ENCODE data around the gene VPS13A.

VPS13A gene

GRCh38 chr9:77271023-77271690, 93.8 kb downstream of the VPS13A start:
- no peaks in the 10 kb centered on the region for H3K27me3 ChIP-seq
- TF ChIP-seq, protein P1, sequence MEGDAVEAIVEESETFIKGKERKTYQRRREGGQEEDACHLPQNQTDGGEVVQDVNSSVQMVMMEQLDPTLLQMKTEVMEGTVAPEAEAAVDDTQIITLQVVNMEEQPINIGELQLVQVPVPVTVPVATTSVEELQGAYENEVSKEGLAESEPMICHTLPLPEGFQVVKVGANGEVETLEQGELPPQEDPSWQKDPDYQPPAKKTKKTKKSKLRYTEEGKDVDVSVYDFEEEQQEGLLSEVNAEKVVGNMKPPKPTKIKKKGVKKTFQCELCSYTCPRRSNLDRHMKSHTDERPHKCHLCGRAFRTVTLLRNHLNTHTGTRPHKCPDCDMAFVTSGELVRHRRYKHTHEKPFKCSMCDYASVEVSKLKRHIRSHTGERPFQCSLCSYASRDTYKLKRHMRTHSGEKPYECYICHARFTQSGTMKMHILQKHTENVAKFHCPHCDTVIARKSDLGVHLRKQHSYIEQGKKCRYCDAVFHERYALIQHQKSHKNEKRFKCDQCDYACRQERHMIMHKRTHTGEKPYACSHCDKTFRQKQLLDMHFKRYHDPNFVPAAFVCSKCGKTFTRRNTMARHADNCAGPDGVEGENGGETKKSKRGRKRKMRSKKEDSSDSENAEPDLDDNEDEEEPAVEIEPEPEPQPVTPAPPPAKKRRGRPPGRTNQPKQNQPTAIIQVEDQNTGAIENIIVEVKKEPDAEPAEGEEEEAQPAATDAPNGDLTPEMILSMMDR (IDR thresholded peaks at IDR 0.05; ENCODE audit: low read depth, low read length) = no peak
- no peaks in the 10 kb centered on the region; the same call in none of the 2 replicates for H3K36me3 ChIP-seq

GRCh38 chr9:77276799-77277198, 99.5 kb downstream of the VPS13A start:
- TF ChIP-seq, protein P1 (IDR thresholded peaks at IDR 0.05; ENCODE audit: low read depth, low read length) = peak; percentile 28; the same call in 1 of the 2 replicates
- Histone ChIP-seq H3K9me3 (no peaks in the 10 kb centered on the region), H3K27me3 (no peaks in the 10 kb centered on the region), H3K4me3 (ENCODE audit: low read depth, low read length) (no peak overlapping the region), H3K4me1 (no peaks in the 10 kb centered on the region), H3K36me3 (peaks cover 10% of the 10 kb centered on the region; the same call in 1 of the 2 replicates)
- DNase-seq = no peak

More at GRCh38 chr9:77271023-77271690, 93.8 kb downstream of the VPS13A start:
- Histone ChIP-seq H3K4me1 (no peaks in the 10 kb centered on the region), H3K9me3 (no peaks in the 10 kb centered on the region), H3K4me3 (ENCODE audit: low read depth, low read length) (no peak overlapping the region)
- DNase-seq = no peak

DNA sequence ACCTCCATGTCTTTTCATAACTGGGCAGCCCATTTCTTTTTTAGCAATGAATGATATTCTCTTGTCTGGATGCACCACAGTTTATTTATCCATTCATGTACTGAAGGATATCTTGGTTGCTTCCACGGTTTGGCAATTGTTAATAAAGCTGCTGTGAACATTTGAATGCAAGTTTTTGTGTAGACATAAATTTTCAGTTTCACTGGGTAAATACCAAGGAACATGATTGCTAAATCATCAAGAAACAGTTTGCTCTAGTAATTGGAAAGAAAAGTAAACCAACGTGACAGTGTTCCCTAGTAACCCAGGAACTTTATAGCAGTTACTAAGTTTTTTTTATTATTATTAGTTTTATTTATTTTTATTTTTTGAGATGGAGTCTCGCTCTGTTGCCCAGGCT, 100.4 kb downstream of the VPS13A start:
- H3K9me3 ChIP-seq = no peaks in the 10 kb centered on the region
- TF ChIP-seq, protein P1 (IDR thresholded peaks at IDR 0.05; ENCODE audit: low read depth, low read length) = no peak
- no peak for DNase-seq
- H3K27me3 ChIP-seq = no peaks in the 10 kb centered on the region
- H3K4me1 ChIP-seq = no peaks in the 10 kb centered on the region
- no peak overlapping the region for H3K4me3 ChIP-seq (ENCODE audit: low read depth, low read length)
- peaks cover 10% of the 10 kb centered on the region; the same call in 1 of the 2 replicates for H3K36me3 ChIP-seq

- TF ChIP-seq, protein P1 (IDR thresholded peaks at IDR 0.05; ENCODE audit: low read depth, low read length) = no peak
- H3K27me3 ChIP-seq = no peaks in the 10 kb centered on the region
- no peaks in the 10 kb centered on the region for H3K9me3 ChIP-seq
- peaks cover 9% of the 10 kb centered on the region for H3K36me3 ChIP-seq
- DNase-seq = no peak
- H3K4me1 ChIP-seq = no peaks in the 10 kb centered on the region
- H3K4me3 ChIP-seq (ENCODE audit: low read depth, low read length) = no peak overlapping the region
These were observed 106.7 kb downstream of the VPS13A start for GRCh38 chr9:77283991-77284390.

DNA sequence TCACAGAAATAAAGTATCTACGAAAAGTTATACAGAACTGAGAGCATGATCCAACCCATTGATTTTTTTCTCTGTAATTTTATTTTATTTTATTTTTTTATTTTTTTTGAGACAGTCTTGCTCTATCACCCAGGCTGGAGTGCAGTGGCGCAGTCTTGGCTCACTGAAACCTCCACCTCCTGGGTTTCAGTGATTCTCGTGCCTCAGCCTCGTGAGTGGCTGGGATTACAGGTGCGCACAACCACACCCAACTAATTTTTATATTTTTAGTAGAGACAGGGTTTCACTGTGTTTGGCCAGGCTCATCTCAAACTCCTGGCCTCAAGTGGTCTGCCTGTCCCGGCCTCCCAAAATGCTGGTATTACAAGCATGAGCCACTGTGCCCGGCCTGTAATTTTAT, 107.3 kb downstream of the VPS13A start:
- H3K36me3 ChIP-seq = peaks cover 7% of the 10 kb centered on the region

GRCh38 chr9:77290373-77290772, 113.0 kb downstream of the VPS13A start:
- H3K9me3 ChIP-seq = no peaks in the 10 kb centered on the region
- H3K4me1 ChIP-seq = no peaks in the 10 kb centered on the region
- 0 out of 2 replicates have a peak, but pooled peaks cover 3% of the 10 kb centered on the region for H3K36me3 ChIP-seq
- TF ChIP-seq, protein P1 (IDR thresholded peaks at IDR 0.05; ENCODE audit: low read depth, low read length) = no peak
- no peak overlapping the region for H3K4me3 ChIP-seq (ENCODE audit: low read depth, low read length)
- no peak for DNase-seq
- H3K27me3 ChIP-seq = no peaks in the 10 kb centered on the region

More for the DNA sequence above, 107.3 kb downstream of the VPS13A start:
- H3K4me3 ChIP-seq (ENCODE audit: low read depth, low read length) = no peak overlapping the region
- no peak for DNase-seq
- H3K4me1 ChIP-seq = no peaks in the 10 kb centered on the region
- H3K27me3 ChIP-seq = no peaks in the 10 kb centered on the region
- no peaks in the 10 kb centered on the region for H3K9me3 ChIP-seq
- TF ChIP-seq, protein P1 (IDR thresholded peaks at IDR 0.05; ENCODE audit: low read depth, low read length) = no peak
